ENCODE results near the gene IFNA16.
"Not testable (repeated sequence)": the region's sequence is repeated elsewhere in the genome, so short reads cannot be mapped to it uniquely, and the experiment has no call there.

IFNA16 gene

DNA sequence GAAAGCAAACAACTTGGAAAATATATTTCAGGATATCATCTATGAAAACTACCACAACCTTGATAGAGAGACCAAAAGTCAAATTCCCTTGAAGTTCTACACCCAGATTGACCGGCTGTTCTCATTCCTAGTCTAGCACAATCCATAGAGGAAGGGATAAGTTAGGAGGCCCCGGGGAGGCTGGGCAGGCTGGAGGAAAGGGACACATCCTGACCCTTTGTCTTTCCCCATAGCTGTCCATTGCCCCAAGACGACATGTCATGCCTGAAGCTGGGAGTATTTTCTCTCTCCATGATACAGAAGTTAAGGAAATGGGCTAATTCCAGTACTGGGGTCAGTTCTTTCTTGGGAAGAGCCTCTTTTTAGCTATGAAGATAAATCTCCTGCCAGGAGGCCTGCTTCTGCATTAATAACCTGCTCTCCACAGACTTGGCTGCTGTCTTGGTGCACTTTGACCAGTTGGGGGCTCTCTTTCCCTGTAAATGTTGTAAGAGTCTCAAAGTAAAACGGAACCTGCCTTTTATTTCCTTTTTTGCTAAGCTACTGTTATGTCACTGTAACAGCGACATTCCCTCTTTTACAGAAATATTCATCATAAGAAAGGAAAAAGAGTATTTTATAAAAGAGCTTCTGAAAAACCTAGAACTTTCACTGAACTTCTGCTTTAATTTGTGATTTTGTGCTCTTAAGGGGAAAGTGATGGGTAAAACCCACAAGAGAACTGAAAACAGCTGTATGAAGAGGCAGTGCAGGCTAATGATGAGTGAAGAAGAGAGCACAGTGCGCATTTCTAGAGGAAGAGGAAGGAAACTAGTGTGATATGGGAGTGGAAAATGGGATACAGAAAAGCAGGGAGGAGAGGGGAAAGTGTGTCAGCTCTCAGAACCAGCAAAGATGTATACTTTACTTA is 22.0 kb downstream of the IFNA16 start:
- peak; percentile 70 for DNase-seq

GRCh38 chr9:21187487-21187886 is 29.6 kb downstream of the IFNA16 start, which contains the start of gene IFNA4:
Gene IFNA4, minus strand, starts transcription at chr9:21187587. Its CDS starts 56 bp downstream, at chr9:21187531.
- DNase-seq: not testable (repeated sequence)

DNA sequence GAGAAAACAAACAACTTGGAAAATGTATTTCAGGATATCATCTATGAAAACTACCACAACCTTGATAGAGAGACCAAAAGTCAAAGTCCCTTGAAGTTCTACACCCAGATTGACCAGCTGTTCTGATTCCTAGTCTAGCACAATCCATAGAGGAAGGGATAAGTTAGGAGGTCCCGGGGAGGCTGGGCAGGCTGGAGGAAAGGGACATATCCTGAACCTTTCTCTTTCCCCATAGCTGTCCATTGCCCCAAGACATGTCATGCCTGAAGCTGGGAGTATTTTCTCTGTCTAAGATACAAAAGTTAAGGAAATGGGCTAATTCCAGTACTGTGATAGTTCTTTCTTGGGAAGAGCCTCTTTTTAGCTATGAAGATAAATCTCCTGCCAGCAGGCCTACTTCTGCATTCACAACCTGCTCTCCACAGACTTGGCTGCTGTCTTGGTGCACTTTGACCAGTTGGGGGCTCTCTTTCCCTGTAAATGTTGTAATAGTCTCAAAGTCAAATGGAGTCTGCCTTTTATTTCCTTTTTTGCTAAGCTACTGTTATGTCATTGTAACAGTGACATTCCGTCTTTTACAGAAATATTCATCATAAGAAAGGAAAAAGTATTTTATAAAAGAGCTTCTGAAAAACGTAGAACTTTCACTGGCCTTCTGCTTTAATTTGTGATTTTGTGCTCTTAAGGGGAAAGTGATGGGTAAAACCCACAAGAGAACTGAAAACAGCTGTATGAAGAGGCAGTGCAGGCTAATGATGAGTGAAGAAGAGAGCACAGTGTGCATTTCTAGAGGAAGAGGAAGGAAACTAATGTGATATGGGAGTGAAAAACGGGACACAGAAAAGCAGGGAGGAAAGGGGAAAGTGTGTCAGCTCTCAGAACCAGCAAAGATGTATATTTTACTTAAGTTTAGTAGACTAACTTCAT is 34.0 kb downstream of the IFNA16 start:
- peak; percentile 64 for DNase-seq

- DNase-seq: no peak
Measured at GRCh38 chr9:21174671-21175070, 42.4 kb downstream of the IFNA16 start.

GRCh38 chr9:21172156-21172555 is 45.0 kb downstream of the IFNA16 start:
- no peak for DNase-seq

DNA sequence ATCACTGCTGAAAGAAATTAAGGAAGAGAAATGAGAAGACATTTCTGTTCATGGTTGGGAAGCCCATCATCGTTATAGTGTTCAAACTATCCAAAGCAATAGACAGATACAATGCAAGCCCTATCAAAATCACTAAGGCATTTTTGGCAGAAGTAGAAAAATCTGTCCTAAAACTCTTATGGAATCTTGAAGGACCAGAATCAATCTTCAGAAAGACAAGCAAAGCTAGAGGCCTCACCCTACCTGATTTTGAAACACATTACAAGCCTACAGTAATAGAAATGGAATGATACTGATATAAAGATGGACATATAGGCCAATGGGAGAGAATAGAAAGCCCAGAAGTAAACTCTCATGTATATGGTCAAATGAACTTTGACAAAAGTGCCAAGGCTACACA is 45.8 kb downstream of the IFNA16 start:
- no peak for DNase-seq

- not testable (repeated sequence) for DNase-seq
Measured at GRCh38 chr9:21166560-21166959, 50.6 kb downstream of the IFNA16 start, which contains the start of gene IFNA21. Gene IFNA21, minus strand, starts transcription at chr9:21166660. Its CDS starts 48 bp downstream, at chr9:21166612.

Measured in CD4-positive, alpha-beta T cell treated with Interleukin-17A for 1 hour (primary cell).